Measurements from ENCODE around the gene PCDHA10. TPM values are rescaled to one million over a fixed set of nuclear protein-coding genes. Genes with fewer than 3 reads are reported as not detected.
A peak's percentile ranks its signal among the peaks of the same experiment; 100 is the strongest.

Gene PCDHA10
- total RNA-seq, 1 donor from 2014 or later, result 6.1 TPM

GRCh38 chr5:140881889-140882590 lies 26.3 kb downstream of the PCDHA10 start, which contains the start of gene PCDHA13:
TSS of gene PCDHA13 (plus strand) at chr5:140882124. CDS start at chr5:140882269, 145 bp downstream.
- TF ChIP-seq CTCF (IDR thresholded peaks at IDR 0.05), result no peak
- Mint-ChIP-seq H3K27ac (ENCODE audit: unreplicated experiment) (no peak within 1 kb of the TSS), H3K9me3 (ENCODE audit: unreplicated experiment) (peaks cover 19% of the 10 kb centered on the region), H3K27me3 (ENCODE audit: unreplicated experiment) (no peaks in the 10 kb centered on the region), H3K4me3 (ENCODE audit: unreplicated experiment) (no peak within 1 kb of the TSS), H3K36me3 (ENCODE audit: unreplicated experiment) (peaks cover 26% of the 10 kb centered on the region), H3K4me1 (ENCODE audit: unreplicated experiment) (no peaks in the 10 kb centered on the region)
- DNase-seq (ENCODE audit: extremely low spot score, unreplicated experiment), result no peak

- Mint-ChIP-seq H3K9me3 (ENCODE audit: unreplicated experiment) (peaks cover 19% of the 10 kb centered on the region), H3K27me3 (ENCODE audit: unreplicated experiment) (no peaks in the 10 kb centered on the region), H3K27ac (ENCODE audit: unreplicated experiment) (no peak overlapping the region), H3K36me3 (ENCODE audit: unreplicated experiment) (peaks cover 28% of the 10 kb centered on the region), H3K4me3 (ENCODE audit: unreplicated experiment) (no peak overlapping the region), H3K4me1 (ENCODE audit: unreplicated experiment) (no peaks in the 10 kb centered on the region)
- no peak for DNase-seq (ENCODE audit: extremely low spot score, unreplicated experiment)
- TF ChIP-seq CTCF (IDR thresholded peaks at IDR 0.05), result peak; percentile 15
Observed at GRCh38 chr5:140882591-140882899, 26.8 kb downstream of the PCDHA10 start.

GRCh38 chr5:140883373-140883772 lies 27.7 kb downstream of the PCDHA10 start:
- no peak overlapping the region for H3K27ac Mint-ChIP-seq (ENCODE audit: unreplicated experiment)
- peaks cover 28% of the 10 kb centered on the region for H3K36me3 Mint-ChIP-seq (ENCODE audit: unreplicated experiment)
- H3K4me3 Mint-ChIP-seq (ENCODE audit: unreplicated experiment), result no peak overlapping the region
- H3K27me3 Mint-ChIP-seq (ENCODE audit: unreplicated experiment), result no peaks in the 10 kb centered on the region
- H3K9me3 Mint-ChIP-seq (ENCODE audit: unreplicated experiment), result peaks cover 19% of the 10 kb centered on the region
- no peak for TF ChIP-seq CTCF (IDR thresholded peaks at IDR 0.05)
- no peak for DNase-seq (ENCODE audit: extremely low spot score, unreplicated experiment)
- H3K4me1 Mint-ChIP-seq (ENCODE audit: unreplicated experiment), result no peaks in the 10 kb centered on the region

GRCh38 chr5:140883927-140884697 lies 28.4 kb downstream of the PCDHA10 start:
- Mint-ChIP-seq H3K4me3 (ENCODE audit: unreplicated experiment) (no peak overlapping the region), H3K9me3 (ENCODE audit: unreplicated experiment) (peaks cover 19% of the 10 kb centered on the region), H3K27me3 (ENCODE audit: unreplicated experiment) (no peaks in the 10 kb centered on the region), H3K4me1 (ENCODE audit: unreplicated experiment) (no peaks in the 10 kb centered on the region), H3K36me3 (ENCODE audit: unreplicated experiment) (peaks cover 28% of the 10 kb centered on the region), H3K27ac (ENCODE audit: unreplicated experiment) (no peak overlapping the region)
- no peak for TF ChIP-seq CTCF (IDR thresholded peaks at IDR 0.05)
- no peak for DNase-seq (ENCODE audit: extremely low spot score, unreplicated experiment)

- H3K36me3 Mint-ChIP-seq (ENCODE audit: unreplicated experiment), result peaks cover 3% of the 10 kb centered on the region
- H3K4me1 Mint-ChIP-seq (ENCODE audit: unreplicated experiment), result no peaks in the 10 kb centered on the region
- H3K4me3 Mint-ChIP-seq (ENCODE audit: unreplicated experiment), result no peak overlapping the region
- no peak for DNase-seq (ENCODE audit: extremely low spot score, unreplicated experiment)
- H3K27ac Mint-ChIP-seq (ENCODE audit: unreplicated experiment), result no peak overlapping the region
- H3K27me3 Mint-ChIP-seq (ENCODE audit: unreplicated experiment), result no peaks in the 10 kb centered on the region
- H3K9me3 Mint-ChIP-seq (ENCODE audit: unreplicated experiment), result peaks cover 13% of the 10 kb centered on the region
- TF ChIP-seq CTCF (IDR thresholded peaks at IDR 0.05), result no peak
Observed at GRCh38 chr5:140916325-140916724, 60.6 kb downstream of the PCDHA10 start.
